Uterus (tissue), 2 donors: ENCODE results near the gene SLC38A11.

Experiments
- CTCF ChIP-seq, 4 experiments: fragments of 200-600 bp in 2 of 4; fragments of 450-650 bp in 2 of 4; sonication (generic) in 2 of 4; IDR thresholded peaks; one replicate each; pipeline ENCODE4 v1.5.1; 2016 to 2019; ENCODE audit warnings: antibody characterized with exemption in 4 of 4, mild to moderate bottlenecking in 2 of 4, moderate library complexity in 1 of 4
- POLR2A ChIP-seq, 2 donors: fragments of 450-650 bp; IDR thresholded peaks; one replicate each; pipeline ENCODE4 v1.6.1; 2016; ENCODE audit warnings: antibody characterized with exemption in 2 of 2, mild to moderate bottlenecking in 1 of 2, moderate library complexity in 1 of 2

GRCh38 chr2:164954954-164955701, at the start of gene SLC38A11:
- TF ChIP-seq CTCF (IDR thresholded peaks at IDR 0.05) (no peak), POLR2A (IDR thresholded peaks at IDR 0.05) (no peak)
